Progenitor cell of endocrine pancreas (in vitro differentiated cells): ENCODE results near the gene DUSP7. TPM values are rescaled to one million over a fixed set of nuclear protein-coding genes. Genes with fewer than 3 reads are reported as not detected.
"Not testable (repeated sequence)": the region's sequence is repeated elsewhere in the genome, so short reads cannot be mapped to it uniquely, and the experiment has no call there.

Experiments used
- DNase-seq: peaks from one replicate; pipeline ENCODE4 v3.0.0; 2021; ENCODE audit warnings: low spot score; ENCODE audit not compliant: unreplicated experiment
- H3K27ac Mint-ChIP-seq: 2 replicates; pipeline ENCODE4 v1.8.0; 2021; ENCODE audit warnings: mild to moderate bottlenecking, moderate library complexity, mixed read lengths
- H3K27me3 Mint-ChIP-seq: 2 replicates; pipeline ENCODE4 v1.8.0; 2021; ENCODE audit warnings: mixed read lengths
- H3K36me3 Mint-ChIP-seq: 2 replicates; pipeline ENCODE4 v1.8.0; 2022; ENCODE audit warnings: mixed read lengths; ENCODE audit not compliant: insufficient read depth
- H3K4me1 Mint-ChIP-seq: 2 replicates; pipeline ENCODE4 v1.8.0; 2021; ENCODE audit warnings: low read depth, mixed read lengths
- H3K4me3 Mint-ChIP-seq: 2 replicates; pipeline ENCODE4 v1.8.0; 2021; ENCODE audit warnings: low read depth, mild to moderate bottlenecking, moderate library complexity, mixed read lengths
- H3K9me3 Mint-ChIP-seq: 2 replicates; pipeline ENCODE4 v1.8.0; 2021; ENCODE audit warnings: low read depth, mixed read lengths
- CTCF ChIP-seq: fragments of 200-600 bp; sonication (generic); IDR thresholded peaks from one replicate; pipeline ENCODE4 v1.5.0; 2021; ENCODE audit warnings: antibody characterized with exemption, mild to moderate bottlenecking; ENCODE audit not compliant: unreplicated experiment
- total RNA-seq: library from RNA; stranded (reverse); gene quantifications from 2 replicates; pipeline ENCODE4 v1.2.1, GENCODE V29; 2021

DUSP7 gene
- total RNA-seq, 1 donor from 2014 or later, result 10.3 TPM

GRCh38 chr3:52047295-52047960, 8.9 kb downstream of the DUSP7 start:
- H3K36me3 Mint-ChIP-seq, result peaks cover 2% of the 10 kb centered on the region
- no peaks in the 10 kb centered on the region for H3K4me1 Mint-ChIP-seq
- no peak overlapping the region for H3K4me3 Mint-ChIP-seq
- H3K27ac Mint-ChIP-seq, result no peak overlapping the region
- H3K9me3 Mint-ChIP-seq, result no peaks in the 10 kb centered on the region
- peaks cover 7% of the 10 kb centered on the region for H3K27me3 Mint-ChIP-seq
- DNase-seq, result no peak
- no peak for TF ChIP-seq CTCF

- Mint-ChIP-seq H3K4me3 (no peak overlapping the region), H3K27me3 (peaks cover 10% of the 10 kb centered on the region), H3K36me3 (peaks cover 2% of the 10 kb centered on the region), H3K4me1 (no peaks in the 10 kb centered on the region), H3K9me3 (no peaks in the 10 kb centered on the region), H3K27ac (no peak overlapping the region)
- TF ChIP-seq CTCF, result no peak
- no peak for DNase-seq
These were observed 9.5 kb downstream of the DUSP7 start for GRCh38 chr3:52046902-52047239.

- H3K27ac Mint-ChIP-seq, result no peak overlapping the region
- peaks cover 10% of the 10 kb centered on the region for H3K27me3 Mint-ChIP-seq
- no peaks in the 10 kb centered on the region for H3K4me1 Mint-ChIP-seq
- TF ChIP-seq CTCF, result no peak
- DNase-seq, result no peak
- no peaks in the 10 kb centered on the region for H3K9me3 Mint-ChIP-seq
- H3K4me3 Mint-ChIP-seq, result no peak overlapping the region
- H3K36me3 Mint-ChIP-seq, result peaks cover 2% of the 10 kb centered on the region
These were observed 10.0 kb downstream of the DUSP7 start for GRCh38 chr3:52046186-52046901.

- no peak for DNase-seq
- H3K27me3 Mint-ChIP-seq, result peaks cover 16% of the 10 kb centered on the region
- H3K4me3 Mint-ChIP-seq, result no peak overlapping the region
- H3K27ac Mint-ChIP-seq, result no peak overlapping the region
- H3K4me1 Mint-ChIP-seq, result peaks cover 8% of the 10 kb centered on the region
- TF ChIP-seq CTCF, result peak; percentile 11
- H3K9me3 Mint-ChIP-seq, result no peaks in the 10 kb centered on the region
- H3K36me3 Mint-ChIP-seq, result peaks cover 2% of the 10 kb centered on the region
These were observed 11.3 kb downstream of the DUSP7 start for GRCh38 chr3:52044869-52045619.

GRCh38 chr3:52043750-52044149, 12.6 kb downstream of the DUSP7 start:
- TF ChIP-seq CTCF, result no peak
- Mint-ChIP-seq H3K27me3 (peaks cover 16% of the 10 kb centered on the region), H3K27ac (no peak overlapping the region), H3K4me1 (peaks cover 12% of the 10 kb centered on the region), H3K36me3 (no peaks in the 10 kb centered on the region), H3K9me3 (no peaks in the 10 kb centered on the region), H3K4me3 (no peak overlapping the region)
- no peak for DNase-seq

- Mint-ChIP-seq H3K4me1 (peaks cover 12% of the 10 kb centered on the region), H3K27me3 (peaks cover 16% of the 10 kb centered on the region)
- H3K36me3 Mint-ChIP-seq, H3K9me3 Mint-ChIP-seq, DNase-seq, H3K27ac Mint-ChIP-seq, H3K4me3 Mint-ChIP-seq: not testable (repeated sequence)
These were observed 13.3 kb downstream of the DUSP7 start for GRCh38 chr3:52043039-52043438.
